Smooth muscle cell (in vitro differentiated cells): ENCODE measurements around the gene PIH1D1. TPM values are rescaled to one million over a fixed set of nuclear protein-coding genes. Genes with fewer than 3 reads are reported as not detected.

Experiments
- DNase-seq: peaks from one replicate; lab custom pipeline; 2025; ENCODE audit not compliant: unreplicated experiment; lab: John Stamatoyannopoulos, UW
- H2AFZ ChIP-seq: fragments of 200-600 bp; sonication (generic); 2 replicates; pipeline ENCODE4 v1.6.0; 2016; ENCODE audit warnings: antibody characterized with exemption, low read depth, mild to moderate bottlenecking
- H3F3A ChIP-seq: fragments of 200-600 bp; sonication (generic); 2 replicates; pipeline ENCODE4 v1.6.0; 2017; ENCODE audit warnings: antibody characterized with exemption, low read depth
- H3K27ac ChIP-seq: fragments of 200-600 bp; sonication (generic); 2 replicates; pipeline ENCODE4 v1.5.1; 2016; ENCODE audit warnings: low read depth, mild to moderate bottlenecking
- H3K27me3 ChIP-seq: fragments of 200-600 bp; sonication (generic); 2 replicates; pipeline ENCODE4 v1.6.1; 2016; ENCODE audit warnings: low read depth, mild to moderate bottlenecking
- H3K36me3 ChIP-seq: fragments of 200-600 bp; sonication (generic); 2 replicates; pipeline ENCODE4 v1.5.1; 2016; ENCODE audit warnings: low read depth
- H3K4me1 ChIP-seq: fragments of 200-600 bp; sonication (generic); 2 replicates; pipeline ENCODE4 v1.5.1; 2016; ENCODE audit warnings: low read depth
- H3K4me2 ChIP-seq: fragments of 200-600 bp; sonication (generic); 2 replicates; pipeline ENCODE4 v1.6.0; 2016; ENCODE audit warnings: mild to moderate bottlenecking
- H3K4me3 ChIP-seq: fragments of 200-600 bp; sonication (generic); 2 replicates; pipeline ENCODE4 v1.5.1; 2016; ENCODE audit warnings: mild to moderate bottlenecking
- H3K79me2 ChIP-seq: fragments of 200-600 bp; sonication (generic); 2 replicates; pipeline ENCODE4 v1.6.0; 2016; ENCODE audit warnings: low read depth, mild to moderate bottlenecking
- H3K9ac ChIP-seq: fragments of 200-600 bp; sonication (generic); 2 replicates; pipeline ENCODE4 v1.6.0; 2016; ENCODE audit warnings: low read depth
- H3K9me3 ChIP-seq: fragments of 200-600 bp; sonication (generic); replicated peaks from 2 replicates; pipeline ENCODE4 v1.5.1; 2016; ENCODE audit warnings: low read depth
- H4K20me1 ChIP-seq: fragments of 200-600 bp; sonication (generic); 2 replicates; pipeline ENCODE4 v1.6.0; 2016; ENCODE audit warnings: low read depth
- WGBS: methylation state at CpG from one replicate; pipeline ENCODE4 v1.1.7; 2016; ENCODE audit warnings: low lambda C conversion rate; 5-methylcytosine and 5-hydroxymethylcytosine counted together
- polyA plus RNA-seq: library from polyadenylated mRNA; unstranded; fragments of >200 nt; fragmentation: Nextera tagmentation; extraction: Ambion mirVana; gene quantifications from 2 replicates; pipeline ENCODE4 v1.2.1, GENCODE V29; 2016
- total RNA-seq: library from RNA; depleted of rRNA; stranded (reverse); fragments of >200 nt; gene quantifications from 2 replicates; pipeline ENCODE4 v1.2.3, GENCODE V29; 2014
- TF ChIP-seq, protein P1 (sequence below): fragments of 200-600 bp; sonication (generic); IDR thresholded peaks from 2 replicates; pipeline ENCODE4 v1.5.1; 2017; ENCODE audit warnings: borderline replicate concordance, mild to moderate bottlenecking, antibody characterized with exemption; ENCODE audit not compliant: insufficient read depth, poor library complexity, severe bottlenecking

Gene PIH1D1
- total and polyA plus RNA-seq, 2 experiments from 2014 or later = 77.1 to 89.8 TPM

DNA sequence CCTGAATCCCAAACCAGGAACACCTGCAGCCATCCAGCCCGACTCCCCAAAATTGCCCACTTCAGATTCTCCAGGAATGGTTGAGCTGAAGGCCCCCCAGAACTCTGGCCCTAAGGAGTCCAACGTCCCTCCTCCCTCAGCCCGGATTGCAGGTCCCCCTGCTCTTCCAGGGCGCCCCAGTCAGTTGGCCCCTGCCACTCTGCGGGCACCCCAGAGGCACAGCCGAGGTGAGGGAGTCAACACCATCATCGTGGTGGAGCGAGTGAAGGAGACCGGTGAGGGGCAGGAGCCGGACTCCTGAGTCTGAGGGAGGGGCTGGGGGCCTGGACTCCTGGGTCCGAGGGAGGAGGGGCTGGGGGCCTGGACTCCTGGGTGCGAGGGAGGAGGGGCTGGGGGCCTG is 24.3 kb downstream of the PIH1D1 start:
- no peak overlapping the region for H3K9ac ChIP-seq
- no peak overlapping the region for H3K4me2 ChIP-seq
- TF ChIP-seq, protein P1, sequence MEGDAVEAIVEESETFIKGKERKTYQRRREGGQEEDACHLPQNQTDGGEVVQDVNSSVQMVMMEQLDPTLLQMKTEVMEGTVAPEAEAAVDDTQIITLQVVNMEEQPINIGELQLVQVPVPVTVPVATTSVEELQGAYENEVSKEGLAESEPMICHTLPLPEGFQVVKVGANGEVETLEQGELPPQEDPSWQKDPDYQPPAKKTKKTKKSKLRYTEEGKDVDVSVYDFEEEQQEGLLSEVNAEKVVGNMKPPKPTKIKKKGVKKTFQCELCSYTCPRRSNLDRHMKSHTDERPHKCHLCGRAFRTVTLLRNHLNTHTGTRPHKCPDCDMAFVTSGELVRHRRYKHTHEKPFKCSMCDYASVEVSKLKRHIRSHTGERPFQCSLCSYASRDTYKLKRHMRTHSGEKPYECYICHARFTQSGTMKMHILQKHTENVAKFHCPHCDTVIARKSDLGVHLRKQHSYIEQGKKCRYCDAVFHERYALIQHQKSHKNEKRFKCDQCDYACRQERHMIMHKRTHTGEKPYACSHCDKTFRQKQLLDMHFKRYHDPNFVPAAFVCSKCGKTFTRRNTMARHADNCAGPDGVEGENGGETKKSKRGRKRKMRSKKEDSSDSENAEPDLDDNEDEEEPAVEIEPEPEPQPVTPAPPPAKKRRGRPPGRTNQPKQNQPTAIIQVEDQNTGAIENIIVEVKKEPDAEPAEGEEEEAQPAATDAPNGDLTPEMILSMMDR = no peak
- peaks cover 100% of the 10 kb centered on the region for H3K27me3 ChIP-seq
- H3K36me3 ChIP-seq = no peaks in the 10 kb centered on the region
- H3K4me1 ChIP-seq = peaks cover 18% of the 10 kb centered on the region
- no peaks in the 10 kb centered on the region for H4K20me1 ChIP-seq
- H3K9me3 ChIP-seq = no peaks in the 10 kb centered on the region
- H3K4me3 ChIP-seq = no peak overlapping the region
- no peaks in the 10 kb centered on the region for H3F3A ChIP-seq
- no peaks in the 10 kb centered on the region for H3K79me2 ChIP-seq
- no peak overlapping the region for H3K27ac ChIP-seq
- 86% methylated on average over 10 of the region's 12 CpGs for WGBS
- DNase-seq = no peak
- no peak overlapping the region for H2AFZ ChIP-seq

DNA sequence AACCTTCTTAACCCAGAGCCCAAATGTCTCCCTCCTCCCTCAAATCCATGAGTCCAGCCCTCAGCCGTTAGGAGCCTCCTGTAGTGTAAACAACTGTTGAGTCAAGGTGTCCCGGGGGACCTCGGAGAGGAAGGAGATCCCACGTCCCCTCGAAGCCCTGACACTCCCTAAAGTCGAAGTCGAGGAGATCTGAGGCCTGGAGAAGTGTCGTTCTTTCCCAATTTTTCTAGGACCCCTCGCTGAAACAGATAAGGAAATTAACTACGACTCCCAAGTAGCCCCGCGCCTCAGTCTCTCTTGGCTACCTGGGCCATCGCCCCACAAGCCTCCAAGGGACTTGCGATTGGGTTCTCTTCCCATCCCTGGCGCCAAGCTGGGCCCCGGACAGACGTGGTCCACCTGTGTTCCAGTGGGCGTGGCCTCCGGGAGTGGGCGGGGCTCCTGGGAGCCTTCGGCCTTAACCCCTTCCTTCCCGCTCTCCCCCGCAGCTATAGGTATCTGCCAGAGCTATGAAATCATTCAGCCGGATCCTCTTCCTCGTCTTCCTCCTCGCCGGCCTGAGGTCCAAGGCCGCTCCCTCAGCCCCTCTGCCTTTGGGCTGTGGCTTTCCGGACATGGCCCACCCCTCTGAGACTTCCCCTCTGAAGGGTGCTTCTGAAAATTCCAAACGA is 25.6 kb downstream of the PIH1D1 start:
- Histone ChIP-seq H3K9ac (no peak overlapping the region), H3K4me3 (no peak overlapping the region), H3K27me3 (peaks cover 100% of the 10 kb centered on the region), H3K79me2 (no peaks in the 10 kb centered on the region), H2AFZ (no peak overlapping the region), H3K36me3 (no peaks in the 10 kb centered on the region), H3K4me1 (peaks cover 19% of the 10 kb centered on the region), H3K27ac (no peak overlapping the region), H3K9me3 (no peaks in the 10 kb centered on the region), H4K20me1 (no peaks in the 10 kb centered on the region), H3F3A (no peaks in the 10 kb centered on the region), H3K4me2 (no peak overlapping the region)
- TF ChIP-seq, protein P1 = no peak
- 10% methylated on average over 30 of the region's 30 CpGs for WGBS
- DNase-seq = no peak

DNA sequence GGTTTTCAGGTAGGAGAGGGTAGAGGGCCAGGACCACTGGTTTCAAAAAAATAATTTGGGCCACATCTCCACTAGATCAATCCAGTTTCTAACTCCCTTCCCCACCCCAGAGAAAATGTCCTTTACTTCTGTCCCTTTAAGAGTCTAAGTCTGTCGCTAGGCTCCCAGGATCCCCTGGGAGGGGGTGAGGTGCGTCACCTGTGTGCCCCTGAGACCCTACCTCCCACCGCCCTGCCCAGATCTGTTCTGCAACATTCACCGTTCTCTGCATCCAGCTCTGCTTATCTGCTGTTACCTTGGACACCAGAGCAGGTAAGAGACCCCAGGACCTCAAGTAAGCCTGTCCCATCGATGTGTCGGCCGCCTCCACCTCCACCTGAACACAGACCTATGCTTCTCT is 26.4 kb downstream of the PIH1D1 start, which contains the start of gene GFY:
Gene GFY (plus strand): TSS at position 211 of the 400 bp plus-strand sequence. CDS start 1,043 bp downstream, outside the sequence.
- DNase-seq = no peak
- no peak within 1 kb of the TSS for H3K9ac ChIP-seq
- H3K4me2 ChIP-seq = no peak within 1 kb of the TSS
- H3F3A ChIP-seq = peaks cover 3% of the 10 kb centered on the region
- TF ChIP-seq, protein P1 = no peak
- WGBS = 62% methylated on average over 7 of the region's 7 CpGs
- no peaks in the 10 kb centered on the region for H3K36me3 ChIP-seq
- H3K79me2 ChIP-seq = no peaks in the 10 kb centered on the region
- peaks cover 100% of the 10 kb centered on the region for H3K27me3 ChIP-seq
- H3K4me3 ChIP-seq = no peak within 1 kb of the TSS
- H2AFZ ChIP-seq = no peak within 1 kb of the TSS
- H3K27ac ChIP-seq = no peak within 1 kb of the TSS
- no peaks in the 10 kb centered on the region for H4K20me1 ChIP-seq
- H3K9me3 ChIP-seq = no peaks in the 10 kb centered on the region
- peaks cover 19% of the 10 kb centered on the region for H3K4me1 ChIP-seq

DNA sequence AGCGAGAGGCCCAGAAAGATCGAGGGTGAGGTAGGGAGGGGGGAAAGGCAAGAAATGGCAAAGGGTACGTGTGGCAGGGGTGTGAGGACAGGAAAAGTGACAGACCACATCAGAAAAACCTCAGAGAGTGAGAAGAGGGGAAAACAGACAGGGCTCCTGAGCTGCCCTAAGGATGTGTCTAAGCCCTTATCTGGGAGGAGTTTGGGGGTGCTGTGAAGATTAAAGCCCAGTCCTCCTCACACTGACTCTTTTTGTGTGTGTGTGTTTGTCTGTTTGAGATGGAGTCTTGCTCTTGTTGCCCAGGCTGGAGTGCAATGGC is 27.7 kb downstream of the PIH1D1 start:
- Histone ChIP-seq H3K9me3 (no peaks in the 10 kb centered on the region), H3K27ac (no peak overlapping the region), H3K4me1 (peaks cover 19% of the 10 kb centered on the region), H3K36me3 (no peaks in the 10 kb centered on the region), H2AFZ (no peak overlapping the region), H3K4me3 (no peak overlapping the region), H3K9ac (no peak overlapping the region), H3K27me3 (peaks cover 99% of the 10 kb centered on the region), H3K4me2 (no peak overlapping the region), H4K20me1 (no peaks in the 10 kb centered on the region), H3K79me2 (no peaks in the 10 kb centered on the region), H3F3A (peaks cover 3% of the 10 kb centered on the region)
- TF ChIP-seq, protein P1 = no peak
- 37% methylated on average over 3 of the region's 3 CpGs for WGBS
- no peak for DNase-seq
